ENCODE data around the gene XPR1. TPM values are rescaled to one million over a fixed set of nuclear protein-coding genes. Genes with fewer than 3 reads are reported as not detected.

XPR1 gene
- total RNA-seq, 1 experiment from 2014 or later, result 19.9 TPM

- Histone ChIP-seq H3K4me1 (ENCODE audit: control insufficient read depth in 1 of 2, insufficient read depth in 2 of 2, low read length in 2 of 2) (no peaks in the 10 kb centered on the region), H3K27me3 (ENCODE audit: insufficient read depth, low read length) (no peaks in the 10 kb centered on the region), H3K4me2 (ENCODE audit: low read length) (no peak overlapping the region), H3K9me2 (ENCODE audit: insufficient read depth) (no peaks in the 10 kb centered on the region), H3K36me3 (ENCODE audit: control insufficient read depth in 1 of 2, insufficient read depth in 2 of 2, low read length in 2 of 2) (no peaks in the 10 kb centered on the region), H3K4me3 (replicated peaks in 1 of 2; ENCODE audit: low read depth in 1 of 2, low read length in 2 of 2) (no peak overlapping the region), H3K9ac (ENCODE audit: low read length) (no peak overlapping the region), H3K9me3 (ENCODE audit: control insufficient read depth in 1 of 2, insufficient read depth in 1 of 2, low read depth in 1 of 2, low read length in 2 of 2) (no peaks in the 10 kb centered on the region), H3K79me2 (ENCODE audit: insufficient read depth, low read length) (no peaks in the 10 kb centered on the region), H2AFZ (ENCODE audit: low read depth, low read length, poor library complexity, severe bottlenecking) (no peak overlapping the region), H4K20me1 (ENCODE audit: insufficient read depth) (no peaks in the 10 kb centered on the region), H3K27ac (ENCODE audit: low read depth, low read length) (no peak overlapping the region)
- BruUV-seq (replicated peaks), result no TSS peak
- POLR2A ChIA-PET, result no interaction called here
- intact Hi-C loops (cut with micrococcal nuclease), result no loop called here
- CTCF ChIA-PET, result no interaction called here
- DNase-seq (ENCODE audit: low read depth, low spot score) (no peak), ATAC-seq (no peak)
- no peak for TF ChIP-seq EZH2phosphoT487 (IDR thresholded peaks at IDR 0.05; ENCODE audit: borderline replicate concordance)
- TF ChIP-seq ZNF274 (IDR thresholded peaks at IDR 0.05; ENCODE audit: low read depth, low read length), result no peak
- no peak for TF ChIP-seq TCF7L2 (IDR thresholded peaks at IDR 0.05; ENCODE audit: borderline replicate concordance, extremely low read depth, insufficient read depth, insufficient read length)
- TF ChIP-seq CTCF (IDR thresholded peaks at IDR 0.05 in 2 of 3, conservative IDR thresholded peaks at IDR 0.05 in 1 of 3; ENCODE audit: borderline replicate concordance in 1 of 3, insufficient read depth in 1 of 3, low read depth in 2 of 3, low read length in 2 of 3), result no peak
- TF ChIP-seq POLR2AphosphoS5 (IDR thresholded peaks at IDR 0.05; ENCODE audit: low read depth, low read length), result no peak
- no peak for TF ChIP-seq ATF3 (IDR thresholded peaks at IDR 0.05)
- TF ChIP-seq EGR1 (IDR thresholded peaks at IDR 0.05; ENCODE audit: low read depth), result no peak
- TF ChIP-seq POLR2A (IDR thresholded peaks at IDR 0.05; ENCODE audit: borderline replicate concordance, extremely low read depth, insufficient read depth, insufficient read length), result no peak
- no peak for TF ChIP-seq YY1 (IDR thresholded peaks at IDR 0.05; ENCODE audit: extremely low read depth, insufficient replicate concordance, low read depth, low read length)
- no peak for TF ChIP-seq SIN3A (IDR thresholded peaks at IDR 0.05; ENCODE audit: low read depth)
- no peak for TF ChIP-seq JUND (IDR thresholded peaks at IDR 0.05)
- no peak for TF ChIP-seq ELF1 (IDR thresholded peaks at IDR 0.05; ENCODE audit: borderline replicate concordance, low read depth)
- RAD21 ChIA-PET (ENCODE audit: low non-redundant PET in 1 of 2, low total read pairs in 2 of 2, uncharacterized antibody in 2 of 2, unreplicated experiment in 2 of 2), result no interaction called here
These were observed 220.4 kb downstream of the XPR1 start for GRCh38 chr1:180851995-180852887.

All from HCT116 (cell line).